Ascending aorta (tissue), 2 donors: ENCODE results near the gene SH2D1A. TPM values are rescaled to one million over a fixed set of nuclear protein-coding genes. Genes with fewer than 3 reads are reported as not detected.
A peak's percentile ranks its signal among the peaks of the same experiment; 100 is the strongest.

Experiments used
- DNase-seq, 2 donors: peaks; one replicate each; pipeline ENCODE4 v3.0.0-alpha.2; 2019; ENCODE audit warnings: low spot score in 2 of 2
- H3K27ac ChIP-seq, 2 donors: fragments of 200-600 bp; sonication (generic); one replicate each; pipeline ENCODE4 v1.5.1; 2016 to 2017; ENCODE audit warnings: mild to moderate bottlenecking in 1 of 2
- H3K27me3 ChIP-seq: fragments of 200-600 bp; sonication (generic); one replicate; pipeline ENCODE4 v1.5.1; 2017
- H3K36me3 ChIP-seq, 2 donors: fragments of 200-600 bp; sonication (generic); one replicate each; pipeline ENCODE4 v1.5.1; 2016
- H3K4me1 ChIP-seq, 2 donors: fragments of 200-600 bp; sonication (generic); one replicate each; pipeline ENCODE4 v1.5.1; 2016 to 2017; ENCODE audit warnings: mild to moderate bottlenecking in 1 of 2
- H3K4me3 ChIP-seq, 2 donors: fragments of 200-600 bp; sonication (generic); one replicate each; pipeline ENCODE4 v1.5.1; 2016 to 2017; ENCODE audit warnings: mild to moderate bottlenecking in 1 of 2
- H3K9me3 ChIP-seq, 2 donors: fragments of 200-600 bp; sonication (generic); one replicate each; pipeline ENCODE4 v1.5.1; 2016
- CTCF ChIP-seq, 3 experiments: fragments of 200-600 bp in 2 of 3; fragments of 450-650 bp in 1 of 3; sonication (generic) in 2 of 3; IDR thresholded peaks; one replicate each; pipeline ENCODE4 v1.5.1; 2016 to 2019; ENCODE audit warnings: antibody characterized with exemption in 3 of 3, mild to moderate bottlenecking in 1 of 3, moderate library complexity in 1 of 3
- intact Hi-C: fragments of 100-400 bp; cut with DNase I; formaldehyde crosslinking; loops from one replicate; pipeline ENCODE4 v1.15.1; 2023
- total RNA-seq: library from RNA; depleted of rRNA; stranded (reverse); fragments of >200 nt; gene quantifications from one replicate; pipeline ENCODE4 v1.1.0, GENCODE V29; 2016

SH2D1A gene
- total RNA-seq, 1 donor from 2014 or later, result not detected

- Histone ChIP-seq H3K4me3 (no peak overlapping the region), H3K27ac (no peak overlapping the region), H3K9me3 (no peaks in the 10 kb centered on the region), H3K36me3 (no peaks in the 10 kb centered on the region), H3K27me3 (no peaks in the 10 kb centered on the region), H3K4me1 (no peaks in the 10 kb centered on the region)
- intact Hi-C loops, result no loop called here
- TF ChIP-seq CTCF (IDR thresholded peaks at IDR 0.05), result no peak
- no peak for DNase-seq
Observed at GRCh38 chrX:124383354-124383753, 37.0 kb downstream of the SH2D1A start.

- Histone ChIP-seq H3K27me3 (no peaks in the 10 kb centered on the region), H3K36me3 (no peaks in the 10 kb centered on the region), H3K4me3 (no peak overlapping the region), H3K4me1 (no peaks in the 10 kb centered on the region), H3K27ac (no peak overlapping the region), H3K9me3 (no peaks in the 10 kb centered on the region)
- no peak for TF ChIP-seq CTCF (IDR thresholded peaks at IDR 0.05)
- no peak for DNase-seq
- intact Hi-C loops, result no loop called here
Observed at GRCh38 chrX:124386401-124386800, 40.0 kb downstream of the SH2D1A start.

- peak; percentile 6 to 81 (median 75) for TF ChIP-seq CTCF (IDR thresholded peaks at IDR 0.05)
- Histone ChIP-seq H3K27ac (no peak overlapping the region), H3K36me3 (no peaks in the 10 kb centered on the region), H3K4me1 (no peaks in the 10 kb centered on the region), H3K27me3 (no peaks in the 10 kb centered on the region), H3K9me3 (no peaks in the 10 kb centered on the region), H3K4me3 (no peak overlapping the region)
- intact Hi-C loops, result no loop called here
- DNase-seq, result no peak
Observed at GRCh38 chrX:124388562-124388961, 42.2 kb downstream of the SH2D1A start.

- Histone ChIP-seq H3K27ac (no peak overlapping the region), H3K4me3 (no peak overlapping the region), H3K9me3 (no peaks in the 10 kb centered on the region), H3K27me3 (no peaks in the 10 kb centered on the region), H3K4me1 (no peaks in the 10 kb centered on the region), H3K36me3 (no peaks in the 10 kb centered on the region)
- TF ChIP-seq CTCF (IDR thresholded peaks at IDR 0.05), result no peak
- intact Hi-C loops, result no loop called here
- DNase-seq, result no peak
Observed at GRCh38 chrX:124392794-124393193, 46.4 kb downstream of the SH2D1A start.

- no peak for DNase-seq
- H3K9me3 ChIP-seq, result no peaks in the 10 kb centered on the region
- H3K27ac ChIP-seq, result no peak overlapping the region
- H3K27me3 ChIP-seq, result no peaks in the 10 kb centered on the region
- H3K4me1 ChIP-seq, result no peaks in the 10 kb centered on the region
- TF ChIP-seq CTCF (IDR thresholded peaks at IDR 0.05), result no peak
- no peak overlapping the region for H3K4me3 ChIP-seq
- no peaks in the 10 kb centered on the region for H3K36me3 ChIP-seq
- intact Hi-C loops, result no loop called here
Observed at GRCh38 chrX:124393238-124393637, 46.9 kb downstream of the SH2D1A start.

- no peak for TF ChIP-seq CTCF (IDR thresholded peaks at IDR 0.05)
- no peaks in the 10 kb centered on the region for H3K27me3 ChIP-seq
- no peaks in the 10 kb centered on the region for H3K9me3 ChIP-seq
- DNase-seq, result no peak
- H3K27ac ChIP-seq, result no peak overlapping the region
- H3K4me3 ChIP-seq, result no peak overlapping the region
- no peaks in the 10 kb centered on the region for H3K36me3 ChIP-seq
- intact Hi-C loops, result no loop called here
- no peaks in the 10 kb centered on the region for H3K4me1 ChIP-seq
Observed at GRCh38 chrX:124393659-124394058, 47.3 kb downstream of the SH2D1A start.
